Measurements from ENCODE around the gene NDUFS7. TPM values are rescaled to one million over a fixed set of nuclear protein-coding genes. Genes with fewer than 3 reads are reported as not detected.

NDUFS7 gene
- total RNA-seq, 2 donors from 2014 or later: 234 to 326 TPM

DNA sequence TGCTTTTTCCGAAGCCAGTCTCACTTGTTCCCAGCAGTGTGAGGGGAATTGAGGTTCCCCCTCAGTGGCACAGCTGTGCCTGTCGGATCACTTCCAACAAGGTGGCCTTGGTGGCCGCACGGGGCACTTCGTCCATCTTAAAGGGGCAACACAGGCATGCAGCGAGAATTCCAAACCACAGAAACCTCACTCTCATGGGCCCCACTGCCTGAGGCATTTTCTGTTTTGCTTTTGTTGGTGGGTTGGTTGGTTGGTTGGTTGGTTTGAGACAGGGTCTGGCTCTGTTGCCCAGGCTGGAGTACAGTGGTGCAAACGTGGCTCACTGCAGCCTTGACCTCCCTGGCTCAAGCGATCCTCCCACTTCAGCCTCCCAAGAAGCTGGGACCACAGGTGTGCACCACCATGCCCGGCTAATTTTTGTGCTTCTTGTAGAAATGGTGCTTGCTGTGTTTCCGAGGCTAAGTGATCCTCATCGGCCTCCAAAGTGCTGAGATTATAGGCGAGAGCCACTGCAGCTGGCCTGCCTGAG is 3.7 kb upstream of the NDUFS7 start:
- H3K4me1 ChIP-seq: peaks cover 0 to 23% of the 10 kb centered on the region in 2 donors
- TF ChIP-seq, protein P1, sequence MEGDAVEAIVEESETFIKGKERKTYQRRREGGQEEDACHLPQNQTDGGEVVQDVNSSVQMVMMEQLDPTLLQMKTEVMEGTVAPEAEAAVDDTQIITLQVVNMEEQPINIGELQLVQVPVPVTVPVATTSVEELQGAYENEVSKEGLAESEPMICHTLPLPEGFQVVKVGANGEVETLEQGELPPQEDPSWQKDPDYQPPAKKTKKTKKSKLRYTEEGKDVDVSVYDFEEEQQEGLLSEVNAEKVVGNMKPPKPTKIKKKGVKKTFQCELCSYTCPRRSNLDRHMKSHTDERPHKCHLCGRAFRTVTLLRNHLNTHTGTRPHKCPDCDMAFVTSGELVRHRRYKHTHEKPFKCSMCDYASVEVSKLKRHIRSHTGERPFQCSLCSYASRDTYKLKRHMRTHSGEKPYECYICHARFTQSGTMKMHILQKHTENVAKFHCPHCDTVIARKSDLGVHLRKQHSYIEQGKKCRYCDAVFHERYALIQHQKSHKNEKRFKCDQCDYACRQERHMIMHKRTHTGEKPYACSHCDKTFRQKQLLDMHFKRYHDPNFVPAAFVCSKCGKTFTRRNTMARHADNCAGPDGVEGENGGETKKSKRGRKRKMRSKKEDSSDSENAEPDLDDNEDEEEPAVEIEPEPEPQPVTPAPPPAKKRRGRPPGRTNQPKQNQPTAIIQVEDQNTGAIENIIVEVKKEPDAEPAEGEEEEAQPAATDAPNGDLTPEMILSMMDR (IDR thresholded peaks at IDR 0.05): no peak
- peaks cover 17% of the 10 kb centered on the region for H3K36me3 ChIP-seq
- H3K9me3 ChIP-seq: no peaks in the 10 kb centered on the region
- no peak overlapping the region for H3K27ac ChIP-seq
- no peaks in the 10 kb centered on the region for H3K27me3 ChIP-seq
- no peak for DNase-seq (ENCODE audit: low spot score)
- H3K4me3 ChIP-seq: no peak overlapping the region

DNA sequence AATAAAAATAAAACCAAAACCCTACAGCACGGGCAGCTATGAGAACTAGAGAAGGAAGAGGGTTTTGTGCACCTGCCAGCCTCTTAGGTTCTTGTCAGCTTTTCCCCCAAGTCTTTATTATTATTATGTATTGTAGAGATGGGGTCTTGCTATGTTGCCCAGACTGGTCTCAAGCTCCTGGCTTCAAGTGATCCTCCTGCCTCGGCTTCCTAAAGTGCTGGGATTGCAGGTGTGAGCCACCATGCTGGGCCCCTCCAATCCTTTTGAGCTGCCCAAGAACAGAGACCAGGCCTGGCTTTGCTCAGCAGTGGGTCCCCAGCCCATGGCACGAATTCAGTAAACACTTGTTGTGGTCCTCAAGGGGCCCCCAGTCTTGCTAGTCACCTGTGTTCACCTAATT is 1.5 kb upstream of the NDUFS7 start:
- TF ChIP-seq, protein P1 (IDR thresholded peaks at IDR 0.05): no peak
- H3K27me3 ChIP-seq: no peaks in the 10 kb centered on the region
- H3K4me1 ChIP-seq: peaks cover 0 to 45% of the 10 kb centered on the region in 2 donors
- DNase-seq (ENCODE audit: low spot score): no peak
- peak overlapping the region in 1 of 2 donors; percentile 97 for H3K27ac ChIP-seq
- H3K36me3 ChIP-seq: peaks cover 8% of the 10 kb centered on the region
- no peak overlapping the region for H3K4me3 ChIP-seq
- H3K9me3 ChIP-seq: no peaks in the 10 kb centered on the region

- H3K27ac ChIP-seq: peak overlapping the region in 1 of 2 donors; percentile 97
- peaks cover under 1% of the 10 kb centered on the region for H3K36me3 ChIP-seq
- peak overlapping the region in 1 of 2 donors; percentile 100 for H3K4me3 ChIP-seq
- TF ChIP-seq, protein P1 (IDR thresholded peaks at IDR 0.05): no peak
- no peaks in the 10 kb centered on the region for H3K9me3 ChIP-seq
- no peak for DNase-seq (ENCODE audit: low spot score)
- H3K4me1 ChIP-seq: peaks cover 0 to 52% of the 10 kb centered on the region in 2 donors
- H3K27me3 ChIP-seq: no peaks in the 10 kb centered on the region
Observed at GRCh38 chr19:1383017-1383311, 743 bp upstream of the NDUFS7 start.

DNA sequence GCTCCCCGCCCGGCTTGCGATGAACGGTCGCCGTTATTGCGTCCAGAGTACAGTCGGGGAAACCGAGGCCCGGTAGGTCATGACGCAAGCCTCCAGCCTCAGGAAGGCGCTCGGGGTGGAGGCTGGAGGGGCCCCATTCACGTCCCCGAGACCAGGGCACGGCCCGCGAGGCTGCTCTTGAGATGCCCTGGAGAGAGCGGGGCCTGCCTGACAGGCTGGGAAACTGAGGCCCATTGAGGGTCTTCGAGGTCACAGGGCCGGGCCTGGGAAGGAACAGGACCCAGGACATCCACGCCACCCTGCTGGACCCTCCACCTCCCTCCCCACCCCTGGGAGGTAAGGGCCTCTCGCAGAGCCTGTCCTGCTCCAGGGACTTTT is 367 bp downstream of the NDUFS7 start:
- Histone ChIP-seq H3K27ac (peak overlapping the region; percentile 96 to 97), H3K36me3 (peaks cover 8% of the 10 kb centered on the region)

DNA sequence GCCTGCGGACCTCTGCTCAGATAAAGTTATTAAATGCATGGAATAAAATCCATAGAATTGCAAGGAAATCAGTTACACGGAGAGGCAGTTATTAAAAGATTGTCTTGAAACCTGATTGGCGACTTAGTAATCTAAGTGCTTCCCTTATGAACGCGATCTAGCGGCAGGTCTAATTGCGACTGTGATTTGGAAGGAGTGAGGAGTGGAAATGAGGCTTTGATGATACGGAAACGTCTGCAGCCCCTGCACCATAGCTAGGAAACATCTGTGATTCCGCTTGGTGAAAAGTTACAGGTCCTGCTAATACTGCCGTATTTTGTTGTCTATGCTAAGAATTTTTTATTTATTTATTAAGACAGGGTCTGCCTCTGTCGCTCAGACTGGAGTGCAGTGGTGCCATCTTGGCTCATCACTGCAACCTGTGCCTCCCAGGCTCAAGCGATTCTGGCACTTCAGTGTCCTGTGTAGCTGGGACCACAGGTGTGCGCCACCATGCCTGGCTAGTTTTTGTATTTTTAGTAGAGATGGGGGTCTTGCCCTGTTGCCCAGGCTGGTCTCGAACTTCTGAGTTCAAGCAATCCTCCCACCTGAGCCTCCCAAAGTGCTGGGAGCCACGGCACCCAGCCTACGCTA is 887 bp downstream of the NDUFS7 start:
- Histone ChIP-seq H3K4me1 (peaks cover 0 to 62% of the 10 kb centered on the region in 2 donors), H3K27me3 (no peaks in the 10 kb centered on the region), H3K9me3 (no peaks in the 10 kb centered on the region), H3K27ac (peak overlapping the region; percentile 96 to 97), H3K36me3 (peaks cover 13% of the 10 kb centered on the region), H3K4me3 (peak overlapping the region; percentile 90 to 100)
- TF ChIP-seq, protein P1 (IDR thresholded peaks at IDR 0.05): no peak
- DNase-seq (ENCODE audit: low spot score): no peak

More for the DNA sequence above, 367 bp downstream of the NDUFS7 start:
- Histone ChIP-seq H3K4me1 (peaks cover 0 to 62% of the 10 kb centered on the region in 2 donors), H3K4me3 (peak overlapping the region; percentile 90 to 100), H3K27me3 (no peaks in the 10 kb centered on the region), H3K9me3 (no peaks in the 10 kb centered on the region)
- no peak for DNase-seq (ENCODE audit: low spot score)
- TF ChIP-seq, protein P1 (IDR thresholded peaks at IDR 0.05): no peak

GRCh38 chr19:1385816-1386215 is 2.1 kb downstream of the NDUFS7 start:
- no peak for DNase-seq (ENCODE audit: low spot score)
- Histone ChIP-seq H3K4me1 (peaks cover 0 to 62% of the 10 kb centered on the region in 2 donors), H3K27ac (peak overlapping the region in 1 of 2 donors; percentile 32), H3K36me3 (peaks cover 19% of the 10 kb centered on the region), H3K9me3 (no peaks in the 10 kb centered on the region), H3K27me3 (no peaks in the 10 kb centered on the region), H3K4me3 (no peak overlapping the region)
- TF ChIP-seq, protein P1 (IDR thresholded peaks at IDR 0.05): no peak

Data from right atrium auricular region (tissue), 2 donors.